Transverse colon (tissue), 4 donors: Measurements from ENCODE around the gene SLC16A13. TPM values are rescaled to one million over a fixed set of nuclear protein-coding genes. Genes with fewer than 3 reads are reported as not detected.

Experiments used
- DNase-seq: peaks from one replicate; pipeline ENCODE4 v3.0.0-alpha.2; 2019
- H3K27ac ChIP-seq, 4 donors: fragments of 200-600 bp; sonication (generic); 2 replicates each; pipeline ENCODE4 v1.5.1; 2016 to 2018; ENCODE audit warnings: inconsistent platforms in 4 of 4
- H3K27me3 ChIP-seq: fragments of 200-600 bp; sonication (generic); 2 replicates; pipeline ENCODE4 v1.5.1; 2017; ENCODE audit warnings: inconsistent platforms
- H3K36me3 ChIP-seq, 4 donors: fragments of 200-600 bp; sonication (generic); 2 replicates each; pipeline ENCODE4 v1.5.1; 2017 to 2019; ENCODE audit warnings: inconsistent platforms in 4 of 4
- H3K4me1 ChIP-seq, 4 donors: fragments of 200-600 bp; sonication (generic); 2 replicates each; pipeline ENCODE4 v1.5.1; 2017 to 2020; ENCODE audit warnings: inconsistent platforms in 4 of 4
- H3K4me3 ChIP-seq, 4 donors: fragments of 200-600 bp; sonication (generic); 1 replicate in 1 of 4; 2 replicates in 3 of 4; pipeline versions ENCODE4 v1.5.1 to v1.6.1; 2017 to 2019; ENCODE audit warnings: inconsistent platforms in 4 of 4
- H3K9me3 ChIP-seq, 2 donors: fragments of 200-600 bp; sonication (generic); 2 replicates each; pipeline ENCODE4 v1.5.1; 2017 to 2019; ENCODE audit warnings: inconsistent platforms in 2 of 2
- EP300 ChIP-seq: sonication (generic); formaldehyde crosslinking; IDR thresholded peaks from one replicate; pipeline ENCODE4 v1.6.1; 2017; ENCODE audit warnings: antibody characterized with exemption, low read depth
- POLR2A ChIP-seq: fragments of 450-650 bp; IDR thresholded peaks from one replicate; pipeline ENCODE4 v1.6.1; 2016; ENCODE audit warnings: antibody characterized with exemption, mild to moderate bottlenecking, moderate library complexity
- POLR2AphosphoS5 ChIP-seq, 3 donors: sonication (generic); formaldehyde crosslinking; IDR thresholded peaks; one replicate each; pipeline ENCODE4 v1.6.1; 2016; ENCODE audit warnings: antibody characterized with exemption in 3 of 3
- WGBS, 2 donors: methylation state at CpG; one replicate each; pipeline ENCODE4 v1.1.5; 2018; ENCODE audit warnings: low coverage in 1 of 2; 5-methylcytosine and 5-hydroxymethylcytosine counted together
- in situ Hi-C, 4 donors: fragments of 200-750 bp; cut with MboI; loops; one replicate each; pipeline versions ENCODE4 v1.15.0 to v1.15.1; 2017; ENCODE audit warnings: low sequenced_read_pairs in 3 of 4, low pct_ligation_motif_present in 1 of 4, low pct_unique_long_range_greater_than_20kb in 1 of 4
- intact Hi-C: fragments of 100-400 bp; cut with DNase I; formaldehyde crosslinking; loops from one replicate; pipeline ENCODE4 v1.15.1; 2023; ENCODE audit warnings: low total_unique reads
- total RNA-seq, 4 donors: library from RNA; depleted of rRNA; stranded (reverse); fragments of >200 nt; gene quantifications; one replicate each; pipeline ENCODE4 v1.1.0, GENCODE V29; 2016
- TF ChIP-seq, protein P1 (sequence below), 5 experiments: fragments of 200-600 bp in 3 of 5; fragments of 450-650 bp in 2 of 5; sonication (generic) in 3 of 5; IDR thresholded peaks; 1 replicate in 2 of 5; 2 replicates in 3 of 5; pipeline ENCODE4 v1.5.1; 2016 to 2017; ENCODE audit warnings: antibody characterized with exemption in 5 of 5, inconsistent platforms in 3 of 5, mild to moderate bottlenecking in 2 of 5, moderate library complexity in 1 of 5

SLC16A13 gene
- total RNA-seq, 4 donors from 2014 or later: 2.4 to 8.6 (median 3.5) TPM; not detected in 1

DNA sequence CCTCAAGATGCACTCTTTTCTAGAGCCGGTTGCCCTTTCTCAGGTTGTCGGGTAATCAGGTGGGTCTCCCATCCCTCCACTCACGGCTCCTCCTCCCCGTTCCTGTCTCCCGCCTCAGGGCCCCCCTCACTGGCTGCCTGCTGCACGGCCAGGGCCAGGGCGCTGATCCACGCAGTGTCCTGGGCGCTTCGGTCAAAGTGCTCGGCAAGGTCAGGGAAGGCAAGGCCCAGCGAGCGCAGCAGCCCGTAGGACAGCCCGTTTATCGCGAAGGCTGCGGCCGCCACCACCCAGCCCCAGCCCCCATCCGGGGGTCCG is 7.3 kb downstream of the SLC16A13 start:
- Histone ChIP-seq H3K27me3 (peaks cover 17% of the 10 kb centered on the region), H3K9me3 (no peaks in the 10 kb centered on the region), H3K4me3 (peak overlapping the region; percentile 27 to 49 (median 41)), H3K4me1 (peaks cover 25 to 48% (median 37%) of the 10 kb centered on the region in 4 donors), H3K36me3 (no peaks in the 10 kb centered on the region), H3K27ac (peak overlapping the region; percentile 27 to 69 (median 44))
- 3% methylated on average over 8 of the region's 21 CpGs; no CpG with 5 or more reads in 1 of the 2 donors for WGBS, 2 donors
- in situ Hi-C loops (loop anchor here in 3 of 4 donors (10.0 to 25.0 kb wide), 3 partner anchors 172 to 294 kb away; partner anchors contain the start of genes SLC2A4 (in 2 of the 3), YBX2 (in 2 of the 3), ACADVL (in 1 of the 3) and ACAP1 (in 1 of the 3)), intact Hi-C loops (loop anchor here (10.0 kb wide), 1 partner anchor 542 kb away; the partner anchor contains the start of gene MPDU1)
- DNase-seq: peak; percentile 24
- peak in 1 of 3 donors; percentile 0 for TF ChIP-seq POLR2AphosphoS5 (IDR thresholded peaks at IDR 0.05)
- TF ChIP-seq EP300: no peak
- TF ChIP-seq POLR2A: no peak

DNA sequence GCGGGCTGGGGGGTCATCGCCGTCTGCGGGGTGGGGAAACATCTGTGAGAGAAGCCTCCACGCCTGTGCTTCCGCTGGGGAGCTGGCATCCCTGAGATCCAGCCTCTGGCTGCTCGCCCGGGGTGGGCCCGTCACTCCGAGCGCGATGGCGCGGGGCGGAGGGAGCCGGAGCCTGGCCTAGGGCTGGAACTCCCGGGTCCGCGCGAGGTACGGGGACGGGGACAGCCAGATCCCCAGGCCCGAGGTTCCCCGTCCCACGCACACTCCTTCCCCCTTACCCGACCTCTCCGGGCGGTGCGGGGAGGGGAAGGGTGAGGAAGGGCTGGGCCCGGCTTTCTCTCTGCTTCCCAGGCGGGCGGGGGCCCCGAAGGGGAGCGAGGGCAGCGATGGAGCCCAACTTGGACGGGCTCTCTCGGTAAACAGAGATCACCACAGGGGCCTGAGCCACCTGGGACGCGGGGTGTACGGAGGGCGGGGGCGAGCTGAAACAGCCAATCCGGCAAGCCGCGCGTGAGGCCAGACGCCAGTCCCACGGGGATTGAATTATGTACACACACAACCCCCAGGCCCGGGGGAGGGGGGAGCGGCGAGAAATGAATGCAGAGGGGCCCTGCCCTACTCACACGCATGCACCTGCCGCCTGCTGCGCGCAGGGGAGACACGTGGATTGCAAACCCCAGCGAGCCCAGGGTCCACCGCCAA is 7.8 kb downstream of the SLC16A13 start, which contains the start of gene SLC16A11:
Gene SLC16A11, minus strand, starts transcription at position 596 of the 702 bp plus-strand sequence. Its CDS starts 579 bp downstream, at position 17.
- H3K27ac ChIP-seq: peak within 1 kb of the TSS; percentile 27 to 69 (median 44)
- peaks cover 17% of the 10 kb centered on the region for H3K27me3 ChIP-seq
- peaks cover 25 to 48% (median 37%) of the 10 kb centered on the region in 4 donors for H3K4me1 ChIP-seq
- no peaks in the 10 kb centered on the region for H3K9me3 ChIP-seq
- in situ Hi-C loops (loop anchor here in 3 of 4 donors (10.0 to 25.0 kb wide), 3 partner anchors 171 to 294 kb away; partner anchors contain the start of genes SLC2A4 (in 2 of the 3), YBX2 (in 2 of the 3), ACADVL (in 1 of the 3) and ACAP1 (in 1 of the 3)), intact Hi-C loops (loop anchor here (10.0 kb wide), 1 partner anchor 541 kb away; the partner anchor contains the start of gene MPDU1)
- no peaks in the 10 kb centered on the region for H3K36me3 ChIP-seq
- 4% methylated on average over 41 of the region's 58 CpGs; no CpG with 5 or more reads in 1 of the 2 donors for WGBS, 2 donors
- peak within 1 kb of the TSS; percentile 27 to 49 (median 41) for H3K4me3 ChIP-seq
- TF ChIP-seq POLR2A (peak; percentile 22), EP300 (no peak)
- DNase-seq: peak; percentile 58

DNA sequence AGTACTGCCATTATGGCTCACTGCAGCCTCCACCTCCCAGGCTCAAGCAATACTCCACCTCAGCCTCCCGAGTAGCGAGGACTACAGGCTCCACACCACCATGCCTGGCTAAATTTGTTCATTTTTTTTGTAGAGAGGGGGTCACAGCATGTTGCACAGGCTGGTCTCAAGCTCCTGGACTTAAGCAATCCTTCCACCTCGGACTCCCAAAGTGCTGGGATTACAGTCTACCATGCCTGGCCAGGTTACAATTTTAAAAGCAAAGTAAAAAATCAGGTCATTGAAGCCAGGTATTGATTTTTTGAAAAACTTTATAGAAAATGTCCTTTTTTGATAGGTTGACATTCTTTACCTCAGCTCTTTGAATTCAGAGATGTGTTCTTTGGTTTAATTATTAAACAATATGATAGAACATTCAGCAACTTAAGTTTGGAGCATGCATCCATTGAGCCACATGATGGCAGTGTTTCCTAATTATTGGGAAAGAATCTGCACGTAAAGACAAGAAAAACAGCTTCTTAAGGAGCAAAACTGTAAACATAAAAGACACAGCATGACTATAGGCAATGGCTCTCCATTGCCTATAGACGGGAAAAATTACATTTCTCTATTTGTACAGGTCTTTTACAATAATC is 9.8 kb downstream of the SLC16A13 start:
- in situ Hi-C loops (loop anchor here (5.0 to 25.0 kb wide), 4 partner anchors 92 to 292 kb away; partner anchors contain the start of genes SLC2A4 (in 2 of the 4), YBX2 (in 2 of the 4), ACADVL (in 1 of the 4) and ACAP1 (in 1 of the 4)), intact Hi-C loops (loop anchor here (10.0 kb wide), 1 partner anchor 539 kb away; the partner anchor contains the start of gene MPDU1)
- DNase-seq: peak; percentile 63
- Histone ChIP-seq H3K36me3 (no peaks in the 10 kb centered on the region), H3K4me1 (peaks cover 25 to 48% (median 37%) of the 10 kb centered on the region in 4 donors), H3K27me3 (peaks cover 17% of the 10 kb centered on the region), H3K9me3 (no peaks in the 10 kb centered on the region), H3K27ac (peak overlapping the region; percentile 75 to 94 (median 82)), H3K4me3 (peak overlapping the region in 3 of 4 donors; percentile 17 to 41 (median 21))
- no peak for TF ChIP-seq POLR2A
- TF ChIP-seq, protein P1, sequence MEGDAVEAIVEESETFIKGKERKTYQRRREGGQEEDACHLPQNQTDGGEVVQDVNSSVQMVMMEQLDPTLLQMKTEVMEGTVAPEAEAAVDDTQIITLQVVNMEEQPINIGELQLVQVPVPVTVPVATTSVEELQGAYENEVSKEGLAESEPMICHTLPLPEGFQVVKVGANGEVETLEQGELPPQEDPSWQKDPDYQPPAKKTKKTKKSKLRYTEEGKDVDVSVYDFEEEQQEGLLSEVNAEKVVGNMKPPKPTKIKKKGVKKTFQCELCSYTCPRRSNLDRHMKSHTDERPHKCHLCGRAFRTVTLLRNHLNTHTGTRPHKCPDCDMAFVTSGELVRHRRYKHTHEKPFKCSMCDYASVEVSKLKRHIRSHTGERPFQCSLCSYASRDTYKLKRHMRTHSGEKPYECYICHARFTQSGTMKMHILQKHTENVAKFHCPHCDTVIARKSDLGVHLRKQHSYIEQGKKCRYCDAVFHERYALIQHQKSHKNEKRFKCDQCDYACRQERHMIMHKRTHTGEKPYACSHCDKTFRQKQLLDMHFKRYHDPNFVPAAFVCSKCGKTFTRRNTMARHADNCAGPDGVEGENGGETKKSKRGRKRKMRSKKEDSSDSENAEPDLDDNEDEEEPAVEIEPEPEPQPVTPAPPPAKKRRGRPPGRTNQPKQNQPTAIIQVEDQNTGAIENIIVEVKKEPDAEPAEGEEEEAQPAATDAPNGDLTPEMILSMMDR (IDR thresholded peaks at IDR 0.05): peak; percentile 73 to 95 (median 77)
- peak in 1 of 3 donors; percentile 1 for TF ChIP-seq POLR2AphosphoS5 (IDR thresholded peaks at IDR 0.05)
- 28 to 34% methylated on average over 2 to 5 of the region's 5 CpGs for WGBS, 2 donors

DNA sequence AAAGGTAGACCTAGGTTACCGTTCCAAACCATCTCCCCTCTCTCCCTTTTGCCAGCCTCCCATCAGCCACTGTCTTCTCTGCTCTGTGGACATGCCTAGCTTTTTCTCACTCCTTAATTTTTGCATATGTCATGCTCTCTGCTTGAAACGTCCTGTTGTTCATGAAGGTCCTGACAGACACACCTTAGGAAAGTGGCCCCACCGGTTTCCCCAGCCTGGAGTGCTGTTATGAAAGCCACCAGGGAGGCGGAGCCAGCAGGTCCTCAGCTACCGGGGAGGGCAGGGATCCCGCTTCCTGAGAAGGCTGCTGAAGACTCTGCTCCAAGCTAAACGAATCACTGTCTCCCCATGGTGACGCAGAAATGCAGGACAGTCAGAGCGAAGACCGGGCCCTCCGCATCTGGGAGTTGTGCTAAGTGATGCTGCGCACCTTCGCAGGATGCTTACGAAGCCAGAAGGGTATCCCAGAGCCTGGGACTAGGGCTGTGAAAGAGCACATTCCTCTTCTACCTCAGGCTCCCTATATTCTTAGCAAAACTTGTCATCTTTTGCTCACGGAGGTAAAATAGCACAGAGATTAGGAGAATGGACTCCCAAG is 10.4 kb downstream of the SLC16A13 start:
- peaks cover 25 to 48% (median 37%) of the 10 kb centered on the region in 4 donors for H3K4me1 ChIP-seq
- in situ Hi-C loops (loop anchor here (5.0 to 25.0 kb wide), 4 partner anchors 91 to 291 kb away; partner anchors contain the start of genes SLC2A4 (in 2 of the 4), YBX2 (in 2 of the 4), ACADVL (in 1 of the 4) and ACAP1 (in 1 of the 4)), intact Hi-C loops (loop anchor here (10.0 kb wide), 1 partner anchor 539 kb away; the partner anchor contains the start of gene MPDU1)
- peaks cover 17% of the 10 kb centered on the region for H3K27me3 ChIP-seq
- TF ChIP-seq POLR2A (peak; percentile 14), POLR2AphosphoS5 (IDR thresholded peaks at IDR 0.05) (peak in 1 of 3 donors; percentile 49), EP300 (no peak)
- TF ChIP-seq, protein P1 (IDR thresholded peaks at IDR 0.05): peak in 1 of 5 experiments; percentile 54
- peak overlapping the region; percentile 75 to 94 (median 82) for H3K27ac ChIP-seq
- no peaks in the 10 kb centered on the region for H3K36me3 ChIP-seq
- peak overlapping the region in 3 of 4 donors; percentile 17 to 41 (median 21) for H3K4me3 ChIP-seq
- WGBS, 2 donors: 0 to 5% methylated on average over 5 to 15 of the region's 15 CpGs
- DNase-seq: peak; percentile 95
- no peaks in the 10 kb centered on the region for H3K9me3 ChIP-seq
